HG02884 (cell line): ENCODE data around the gene MUS81.
A peak's percentile ranks its signal among the peaks of the same experiment; 100 is the strongest.

ENCODE experiments used
- ATAC-seq: cut with Tn5 transposase; IDR thresholded peaks from one replicate; pipeline ENCODE4 v1.9.1; 2021; ENCODE audit warnings: mild to moderate bottlenecking, moderate library complexity; ENCODE audit not compliant: unreplicated experiment

Gene MUS81

DNA sequence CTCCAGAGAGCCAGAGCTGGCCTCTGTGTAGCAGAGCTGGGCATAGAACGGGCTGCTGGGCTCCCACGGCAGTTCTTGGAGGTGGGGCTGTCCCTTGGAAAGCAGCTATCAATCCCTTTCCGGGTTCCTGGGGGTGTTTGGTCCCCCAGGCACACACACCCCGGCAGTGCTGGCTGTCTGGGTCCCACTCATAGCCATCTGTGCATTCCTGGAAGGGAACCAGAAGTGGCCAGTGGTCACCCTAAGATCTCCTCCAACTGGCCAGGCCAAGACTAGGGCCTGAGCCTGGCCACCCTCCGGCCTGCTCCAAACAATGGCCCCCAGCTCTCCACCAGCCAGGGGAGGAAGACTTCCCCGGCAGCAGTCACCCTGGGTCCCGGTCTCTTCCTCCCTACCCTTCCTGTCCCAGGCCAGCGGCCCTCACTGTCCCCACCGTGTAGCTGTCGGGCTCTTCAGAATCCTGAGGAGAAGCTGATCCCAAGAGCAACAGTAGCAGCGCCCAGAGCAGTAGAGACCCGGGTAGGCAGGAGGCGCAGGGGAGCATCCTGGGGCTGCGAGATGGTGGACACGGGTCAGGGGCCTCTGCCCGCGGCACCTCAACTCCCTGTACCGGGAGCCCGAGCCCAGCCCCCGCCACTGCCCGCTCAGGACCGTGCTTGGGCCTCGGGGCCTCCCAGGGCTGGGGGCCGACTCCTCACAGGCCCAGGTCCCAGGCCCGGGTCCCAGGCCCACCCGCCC is 11.7 kb downstream of the MUS81 start:
- ATAC-seq: no peak

DNA sequence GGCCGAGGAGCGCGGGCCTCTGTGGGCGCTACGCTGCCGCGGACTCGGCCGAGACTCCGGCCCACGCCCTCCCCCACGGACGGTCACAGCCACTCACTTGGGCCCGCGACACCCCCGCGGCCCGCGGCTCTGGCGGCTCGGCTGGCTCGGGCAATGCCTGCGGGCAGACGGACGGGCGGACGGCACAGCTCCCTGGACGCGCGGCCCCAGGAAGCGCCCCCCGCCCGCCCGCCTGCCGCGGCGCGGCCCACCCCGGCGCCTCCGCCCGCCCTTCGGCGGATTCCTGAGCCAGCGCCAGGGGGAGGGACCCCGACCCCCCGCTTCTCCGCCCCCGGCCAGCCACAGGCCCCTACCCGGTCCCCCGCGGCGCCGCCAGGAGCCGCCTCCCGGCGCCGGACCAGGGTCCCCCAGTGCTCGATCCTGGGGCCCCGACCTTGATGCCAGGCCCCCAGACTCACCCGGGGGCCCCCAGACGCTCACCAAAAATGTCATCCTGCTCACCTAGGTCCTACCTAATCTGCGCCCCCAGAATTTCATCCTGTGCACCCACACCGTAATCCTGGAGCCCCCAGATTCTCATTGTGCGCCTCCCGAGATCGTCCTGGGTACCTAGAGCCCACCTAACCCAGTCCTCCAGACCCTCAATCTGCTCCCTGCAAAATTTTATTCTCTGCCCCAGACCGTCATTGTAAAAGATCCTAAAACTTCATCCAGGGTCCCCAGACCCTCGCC is 12.5 kb downstream of the MUS81 start, which contains the start of gene EFEMP2:
TSS of gene EFEMP2 (minus strand) at position 215 of the 732 bp plus-strand sequence. CDS start 446 bp downstream, outside the sequence.
- no peak for ATAC-seq

DNA sequence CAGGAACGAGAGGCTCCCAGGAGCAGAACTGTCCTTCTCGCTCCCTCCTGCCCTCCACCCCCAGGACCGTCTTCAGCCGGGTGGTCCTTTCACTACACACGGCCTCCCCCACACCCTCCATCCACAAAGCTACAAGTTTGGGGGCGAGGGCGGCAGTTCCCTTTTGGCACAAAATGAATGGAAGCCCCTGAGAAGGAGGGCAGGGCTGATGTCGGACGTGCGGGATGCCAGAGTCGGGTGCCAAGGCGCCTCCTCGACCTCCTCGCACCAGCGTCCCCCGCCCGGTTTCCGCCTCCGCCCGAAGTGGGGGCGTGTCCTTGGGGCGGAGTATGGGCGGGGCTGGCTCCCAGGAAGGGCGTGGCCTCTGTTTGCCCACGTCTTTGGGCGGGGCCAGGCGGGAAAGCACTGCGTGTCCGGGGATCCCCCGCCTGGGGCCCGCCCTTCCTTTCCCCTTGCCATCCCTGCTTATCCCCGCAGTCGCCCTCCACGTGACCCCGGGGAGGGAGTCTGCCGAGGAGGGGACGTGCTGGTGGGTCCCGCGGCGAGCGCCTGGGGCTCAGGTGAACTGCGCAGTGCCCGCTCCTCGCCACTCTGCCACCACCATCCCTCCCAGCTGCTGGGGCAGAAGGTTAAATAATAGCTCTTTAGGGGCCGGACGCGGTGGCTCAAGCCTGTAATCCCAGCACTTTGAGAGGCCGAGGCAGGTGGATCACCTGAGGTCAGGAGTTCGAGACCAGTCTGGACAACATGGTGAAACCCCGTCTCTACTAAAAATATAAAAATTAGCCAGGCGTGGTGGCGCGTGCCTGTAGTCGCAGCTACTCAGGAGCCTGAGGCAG is 13.3 kb downstream of the MUS81 start:
- no peak for ATAC-seq

DNA sequence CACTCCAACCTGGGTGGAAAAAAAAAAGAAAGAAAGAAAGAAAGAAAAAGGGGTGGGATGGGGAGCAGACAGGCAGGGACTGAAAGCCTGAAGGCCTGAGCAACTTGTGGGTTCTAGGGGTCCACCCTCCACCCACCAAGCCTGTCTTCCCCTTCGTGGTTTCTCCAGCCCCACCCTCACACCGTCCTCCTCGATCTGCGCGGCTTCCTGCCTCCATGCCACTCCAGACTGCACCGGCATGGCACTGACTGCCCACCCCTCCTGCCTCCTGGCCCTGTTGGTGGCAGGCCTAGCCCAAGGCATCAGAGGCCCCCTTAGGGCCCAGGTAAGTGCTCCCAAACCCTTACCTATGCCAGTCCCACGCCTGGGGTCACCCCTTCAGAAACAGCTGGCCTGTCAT is 19.4 kb downstream of the MUS81 start, which contains the start of gene CTSW:
TSS of gene CTSW (plus strand) at position 221 of the 400 bp plus-strand sequence. CDS start at position 239, 18 bp downstream.
- no peak for ATAC-seq

DNA sequence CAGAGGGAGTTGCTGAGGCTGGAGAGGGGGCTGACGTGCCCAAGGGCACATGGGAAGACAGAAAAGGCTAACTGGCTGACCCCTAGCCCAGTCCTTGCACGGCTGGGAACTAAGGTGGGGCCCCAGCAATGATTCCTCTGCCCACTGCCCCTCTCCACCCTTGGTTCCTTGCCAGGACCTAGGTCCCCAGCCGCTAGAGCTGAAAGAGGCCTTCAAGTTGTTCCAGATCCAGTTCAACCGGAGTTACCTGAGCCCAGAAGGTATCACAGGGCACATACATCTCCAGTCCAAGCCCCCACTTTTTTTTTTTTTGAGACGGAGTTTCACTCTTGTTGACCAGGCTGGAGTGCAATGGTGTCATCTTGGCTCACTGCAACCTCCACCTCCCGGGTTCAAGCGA is 19.8 kb downstream of the MUS81 start:
- no peak for ATAC-seq

DNA sequence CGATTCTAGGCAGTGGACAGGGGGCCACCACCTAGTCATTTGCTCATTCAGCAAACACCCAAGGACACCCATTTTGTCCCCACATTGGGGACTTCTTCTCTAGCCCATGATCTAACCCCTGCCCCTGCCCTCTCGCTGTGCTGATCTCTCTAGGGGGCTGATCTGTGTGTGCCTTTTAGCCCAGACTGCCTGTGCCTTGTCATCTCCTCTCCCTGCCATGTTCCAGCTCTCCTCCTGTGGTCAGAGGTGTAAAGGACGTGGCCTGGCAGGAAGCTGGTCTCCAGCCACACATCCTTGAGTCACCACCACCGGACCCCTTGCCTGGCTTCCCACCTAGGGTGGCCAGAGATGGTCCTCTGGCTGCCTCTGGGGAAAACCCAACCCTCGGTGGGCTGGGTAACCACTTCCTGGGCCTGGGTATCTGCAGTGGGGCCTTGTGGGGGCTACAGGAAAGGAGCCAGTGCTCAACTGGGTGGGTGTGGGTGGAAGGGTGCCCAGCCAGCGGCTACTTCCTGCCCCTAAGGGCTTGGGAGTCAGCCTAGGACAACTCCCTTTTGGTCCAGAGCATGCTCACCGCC is 20.7 kb downstream of the MUS81 start:
- no peak for ATAC-seq

DNA sequence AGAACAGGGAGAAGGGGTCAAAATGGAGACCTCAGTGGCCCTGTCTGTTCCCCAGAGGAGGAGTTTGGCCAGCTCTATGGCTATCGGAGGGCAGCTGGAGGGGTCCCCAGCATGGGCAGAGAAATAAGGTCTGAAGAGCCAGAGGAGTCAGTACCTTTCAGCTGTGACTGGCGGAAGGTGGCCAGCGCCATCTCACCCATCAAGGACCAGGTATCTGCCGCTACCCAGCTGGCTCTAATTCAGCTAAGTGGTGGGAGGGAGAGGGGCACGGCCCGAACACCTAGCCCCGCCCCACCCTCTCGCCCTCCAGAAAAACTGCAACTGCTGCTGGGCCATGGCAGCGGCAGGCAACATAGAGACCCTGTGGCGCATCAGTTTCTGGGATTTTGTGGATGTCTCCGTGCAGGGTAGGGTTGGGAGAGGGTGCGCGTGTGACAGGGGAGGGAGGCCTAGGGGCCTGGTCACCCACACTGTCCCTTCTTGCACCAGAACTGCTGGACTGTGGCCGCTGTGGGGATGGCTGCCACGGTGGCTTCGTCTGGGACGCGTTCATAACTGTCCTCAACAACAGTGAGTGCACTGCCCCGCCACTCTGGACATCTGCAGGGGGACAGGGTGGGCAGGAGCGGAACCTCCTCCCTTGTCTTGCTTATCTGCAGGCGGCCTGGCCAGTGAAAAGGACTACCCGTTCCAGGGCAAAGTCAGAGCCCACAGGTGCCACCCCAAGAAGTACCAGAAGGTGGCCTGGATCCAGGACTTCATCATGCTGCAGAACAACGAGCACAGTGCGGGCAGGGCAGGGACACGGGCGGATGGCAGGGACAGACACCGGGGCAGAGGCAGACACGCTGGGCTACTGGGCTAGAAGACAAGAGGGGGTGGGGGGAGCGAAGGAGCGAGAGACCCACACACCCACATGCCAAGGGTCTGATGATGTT is 22.2 kb downstream of the MUS81 start:
- ATAC-seq: no peak

DNA sequence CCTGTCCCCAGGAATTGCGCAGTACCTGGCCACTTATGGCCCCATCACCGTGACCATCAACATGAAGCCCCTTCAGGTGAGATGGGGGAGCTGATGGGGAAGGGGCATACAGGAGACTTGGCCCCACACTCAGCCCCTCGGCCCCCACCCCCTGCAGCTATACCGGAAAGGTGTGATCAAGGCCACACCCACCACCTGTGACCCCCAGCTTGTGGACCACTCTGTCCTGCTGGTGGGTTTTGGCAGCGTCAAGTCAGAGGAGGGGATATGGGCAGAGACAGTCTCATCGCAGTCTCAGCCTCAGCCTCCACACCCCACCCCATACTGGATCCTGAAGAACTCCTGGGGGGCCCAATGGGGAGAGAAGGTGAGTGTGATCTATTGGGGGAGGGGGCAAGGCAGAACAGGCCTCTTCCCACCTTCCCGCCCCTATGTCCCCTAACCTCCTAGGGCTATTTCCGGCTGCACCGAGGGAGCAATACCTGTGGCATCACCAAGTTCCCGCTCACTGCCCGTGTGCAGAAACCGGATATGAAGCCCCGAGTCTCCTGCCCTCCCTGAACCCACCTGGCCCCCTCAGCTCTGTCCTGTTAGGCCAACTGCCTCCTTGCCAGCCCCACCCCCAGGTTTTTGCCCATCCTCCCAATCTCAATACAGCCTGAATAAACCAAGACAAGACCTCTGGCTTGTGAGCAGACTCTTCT is 23.0 kb downstream of the MUS81 start:
- ATAC-seq: no peak

DNA sequence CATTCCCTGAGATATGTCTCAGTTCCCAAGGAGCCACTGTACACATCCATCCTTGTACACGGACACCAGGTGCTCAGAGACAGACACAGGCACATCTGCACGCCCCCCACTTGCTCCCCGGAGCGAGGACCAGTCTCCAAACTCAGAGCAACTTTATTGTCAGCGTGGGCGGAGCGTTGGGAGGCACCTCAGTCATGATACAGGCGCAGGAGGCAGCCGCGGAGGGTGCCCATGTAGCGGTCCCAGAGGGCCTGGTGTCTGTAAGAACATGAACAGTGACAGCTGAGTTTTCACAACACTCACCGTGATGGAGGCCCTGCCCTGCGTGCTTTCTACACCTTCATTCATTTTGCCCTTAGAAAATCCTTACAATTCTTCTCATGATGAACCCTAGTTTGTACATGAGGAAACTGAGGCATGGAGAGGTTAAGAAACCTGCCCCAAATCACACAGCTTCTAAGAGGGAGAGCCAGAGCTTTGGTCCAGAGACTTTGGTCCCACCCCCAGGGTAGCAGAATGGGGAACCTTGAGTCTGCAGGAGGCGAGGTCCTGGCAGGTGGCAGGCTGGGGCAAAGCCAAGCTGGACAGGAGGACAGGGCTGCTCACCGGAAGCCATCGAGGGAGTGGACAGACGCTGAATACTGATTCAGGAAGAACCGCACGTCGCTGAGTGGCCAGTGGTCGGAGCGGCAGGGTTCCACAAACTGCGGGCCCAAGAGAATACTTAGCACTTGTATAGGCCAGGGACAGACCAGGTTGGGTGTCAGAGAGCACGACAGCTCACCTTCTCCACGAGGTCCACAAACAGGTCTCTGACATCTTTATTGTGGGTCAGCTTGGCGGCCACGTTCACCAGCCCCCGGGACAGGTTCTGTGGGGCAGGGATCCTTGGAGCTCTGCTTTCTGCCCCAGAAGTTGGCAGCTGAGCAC is 23.8 kb downstream of the MUS81 start:
- ATAC-seq: no peak

DNA sequence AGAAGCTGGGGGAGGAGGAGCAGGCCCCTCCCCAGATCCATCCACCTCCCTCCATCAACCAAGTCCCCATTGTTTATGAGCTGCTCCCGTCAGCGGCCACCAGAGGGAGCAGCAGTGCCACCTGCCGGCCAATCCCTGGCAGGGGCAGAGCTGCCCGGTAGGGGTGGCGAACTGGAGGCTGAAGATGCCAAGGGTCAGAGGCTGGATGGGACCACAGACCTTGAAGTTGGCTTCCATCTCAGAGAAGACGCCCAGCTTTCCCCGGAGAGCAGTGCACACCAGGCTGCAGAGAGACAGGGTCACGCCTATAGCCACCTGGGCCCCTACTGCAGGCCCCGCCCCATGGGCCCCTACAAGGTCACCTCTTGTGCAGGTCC is 24.5 kb downstream of the MUS81 start:
- no peak for ATAC-seq

DNA sequence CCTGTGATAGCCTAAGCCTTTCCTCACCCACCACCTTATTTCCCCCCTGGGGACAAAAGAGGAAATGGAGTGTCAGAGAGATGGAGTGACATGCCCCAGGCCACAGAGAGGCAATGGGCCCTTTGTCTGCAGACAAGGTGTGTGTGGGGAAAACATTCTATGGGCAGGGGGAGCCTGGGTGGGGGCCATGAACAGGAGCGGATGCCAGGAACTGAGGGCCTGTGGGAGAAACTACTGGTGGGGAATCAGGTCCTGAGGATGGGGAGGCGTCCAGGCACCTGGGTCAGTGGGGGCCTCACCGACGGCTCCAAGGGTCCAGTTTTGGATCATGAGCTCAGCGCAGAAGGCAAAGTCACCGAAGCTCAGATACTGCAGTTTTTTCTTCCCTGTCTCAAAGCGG is 25.0 kb downstream of the MUS81 start:
- ATAC-seq: no peak

DNA sequence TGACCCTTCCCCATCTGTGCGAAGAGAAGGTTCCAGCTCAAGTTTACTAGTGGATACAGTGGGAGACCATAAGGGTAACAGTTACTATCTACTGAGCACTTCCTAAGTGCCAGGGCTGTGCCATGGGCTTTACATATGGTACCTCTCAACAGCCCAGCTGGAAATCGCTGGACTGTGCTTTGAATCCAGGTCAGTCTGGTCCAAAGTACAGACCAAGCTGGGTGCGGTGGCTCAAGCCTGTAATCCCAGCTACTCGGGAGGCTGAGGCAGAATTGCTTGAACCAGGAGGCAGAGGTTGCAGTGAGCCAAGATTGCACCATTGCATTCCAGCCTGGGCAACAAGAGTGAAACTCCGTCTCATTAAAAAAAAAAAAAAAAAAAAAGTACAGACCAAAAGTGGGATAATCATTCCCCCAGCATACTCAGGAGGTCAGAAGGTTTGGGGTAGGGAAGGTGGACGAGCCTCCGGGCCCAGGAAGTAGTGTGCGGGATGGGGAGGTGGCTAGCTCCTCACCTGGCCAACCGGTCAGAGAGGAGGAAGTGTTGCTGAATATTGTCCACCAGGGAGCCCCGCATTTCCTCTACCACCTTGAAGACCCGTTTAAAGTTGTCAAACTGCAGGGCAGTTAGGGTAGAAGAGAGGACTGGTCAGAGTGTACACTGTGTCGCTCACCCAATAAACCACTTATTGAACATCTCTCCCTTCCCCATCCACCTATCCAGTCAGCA is 25.7 kb downstream of the MUS81 start:
- no peak for ATAC-seq

DNA sequence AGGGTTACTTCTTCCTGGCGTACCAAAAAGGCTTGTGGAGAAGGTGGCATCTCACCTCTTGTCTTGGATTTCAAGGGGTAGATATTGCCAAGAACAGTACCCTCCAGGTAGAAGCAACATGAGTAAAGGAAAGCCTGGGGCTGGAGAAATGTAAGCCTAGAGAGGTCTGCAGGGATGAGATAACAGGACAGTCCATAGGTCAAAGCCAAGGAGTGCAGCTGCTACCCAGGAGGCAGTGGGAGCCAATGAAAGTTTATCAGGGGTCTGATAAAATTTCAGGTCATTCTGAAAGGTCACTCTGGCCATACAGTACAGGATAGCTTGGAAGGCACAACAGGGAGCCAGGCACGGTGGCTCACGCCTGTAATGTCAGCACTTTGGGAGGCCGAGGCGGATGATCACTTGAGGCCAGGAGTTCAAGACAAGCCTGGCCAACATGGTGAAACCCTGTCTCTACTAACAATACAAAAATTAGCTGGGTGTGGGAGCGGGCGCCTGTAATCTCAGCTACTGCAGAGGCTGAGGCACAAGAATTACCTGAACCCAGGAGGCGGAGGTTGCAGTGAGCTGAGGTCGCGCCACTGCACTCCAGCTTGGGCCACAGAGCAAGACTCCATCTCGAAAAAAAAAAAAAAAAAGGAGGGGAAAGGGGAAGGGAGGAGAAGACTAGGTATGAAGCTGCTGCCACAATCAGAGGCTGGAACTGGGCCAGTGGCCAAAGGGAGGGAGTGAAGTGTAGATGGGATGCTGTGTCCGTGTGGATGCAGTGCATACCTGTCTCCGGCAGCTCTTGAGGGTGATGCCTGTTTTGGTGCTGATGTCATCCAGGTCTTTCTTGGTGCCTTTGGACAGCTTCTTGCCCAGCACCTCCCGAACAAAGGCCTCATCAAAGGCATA is 26.8 kb downstream of the MUS81 start:
- no peak for ATAC-seq

DNA sequence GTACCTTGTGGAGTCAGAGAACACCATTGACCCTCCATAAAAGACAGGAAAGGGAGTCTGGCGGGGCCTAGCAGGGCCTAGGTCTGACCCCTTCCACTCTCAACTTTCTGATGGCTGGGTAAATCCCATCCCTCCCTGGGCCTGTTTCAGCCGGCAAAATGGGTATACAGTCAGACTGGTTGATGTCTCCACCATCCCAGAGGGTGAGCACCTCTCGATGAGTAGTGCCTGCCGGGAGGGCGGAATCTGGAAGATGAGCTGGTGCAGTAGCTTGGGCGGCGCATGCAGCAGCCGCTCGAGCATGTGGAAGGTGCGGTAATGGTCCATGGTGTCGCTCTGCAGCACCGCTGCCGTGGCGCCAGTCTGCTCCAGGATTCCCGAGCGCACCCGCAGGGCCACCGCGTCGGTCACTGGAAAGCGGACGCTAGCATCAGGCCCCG is 27.5 kb downstream of the MUS81 start:
- no peak for ATAC-seq

DNA sequence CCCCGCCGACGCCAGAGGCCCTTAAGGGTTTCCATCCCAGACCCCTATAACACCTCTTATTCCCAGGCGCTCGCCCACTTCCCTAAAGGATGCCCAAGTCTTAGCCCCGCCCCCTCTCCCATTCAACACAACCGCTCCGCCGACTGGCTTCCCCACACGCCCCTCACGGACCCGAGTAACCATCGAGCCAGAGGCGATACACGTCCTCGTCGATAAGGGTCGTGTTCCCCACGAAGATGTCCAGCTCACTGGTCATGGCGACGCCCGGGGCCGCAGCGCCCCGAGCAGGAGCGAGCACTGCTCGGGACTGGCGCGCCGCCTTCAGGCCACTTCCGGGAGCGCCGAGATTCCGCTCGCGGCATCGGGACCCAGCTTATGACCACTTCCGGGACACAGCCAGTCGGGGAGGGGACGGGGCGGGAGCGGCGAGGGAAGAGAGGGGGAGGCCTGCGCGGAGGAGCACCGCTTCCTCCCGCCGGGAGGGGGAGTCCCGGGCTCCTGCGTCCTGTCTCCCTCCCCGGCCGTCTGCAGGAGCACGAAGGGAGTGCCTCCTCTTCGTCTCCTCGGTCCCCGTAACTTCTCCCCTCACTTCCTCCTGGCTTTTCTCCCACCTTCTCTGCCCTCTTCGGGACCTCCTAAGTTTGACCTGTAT is 28.1 kb downstream of the MUS81 start, which contains the start of gene FIBP:
TSS of gene FIBP (minus strand) at position 309 of the 652 bp plus-strand sequence. CDS start at position 256, 53 bp downstream.
- peak; percentile 37 for ATAC-seq
